NCI-H526 (cell line): ENCODE data around the gene LRRC1.

ENCODE experiments used
- DNase-seq, 2 experiments: peaks; one replicate each; lab custom pipeline; 2025; lab: John Stamatoyannopoulos, UW

LRRC1 gene

GRCh38 chr6:53961679-53962370 lies 167.0 kb downstream of the LRRC1 start:
- no peak for DNase-seq

- no peak for DNase-seq
Observed at GRCh38 chr6:53962646-53963045, 167.8 kb downstream of the LRRC1 start.

GRCh38 chr6:53967415-53967814 lies 172.6 kb downstream of the LRRC1 start:
- DNase-seq: no peak
